SU-DHL-6 (cell line): ENCODE data around the gene NLGN1.

Source experiments
- EZH2phosphoT487 ChIP-seq: fragments of 200-600 bp; sonication (generic), shearing (Covaris generic); conservative IDR thresholded peaks from 2 replicates; pipeline ENCODE4 v1.6.1; 2018; ENCODE audit warnings: mild to moderate bottlenecking, antibody characterized with exemption, low read length, moderate library complexity, mixed read lengths
- TF ChIP-seq, protein P1 (sequence below): fragments of 200-600 bp; sonication (generic); IDR thresholded peaks from one replicate; pipeline ENCODE4 v1.5.1; 2017; ENCODE audit warnings: antibody characterized with exemption, mild to moderate bottlenecking, low read length, moderate library complexity; ENCODE audit not compliant: insufficient read depth, poor library complexity, severe bottlenecking

DNA sequence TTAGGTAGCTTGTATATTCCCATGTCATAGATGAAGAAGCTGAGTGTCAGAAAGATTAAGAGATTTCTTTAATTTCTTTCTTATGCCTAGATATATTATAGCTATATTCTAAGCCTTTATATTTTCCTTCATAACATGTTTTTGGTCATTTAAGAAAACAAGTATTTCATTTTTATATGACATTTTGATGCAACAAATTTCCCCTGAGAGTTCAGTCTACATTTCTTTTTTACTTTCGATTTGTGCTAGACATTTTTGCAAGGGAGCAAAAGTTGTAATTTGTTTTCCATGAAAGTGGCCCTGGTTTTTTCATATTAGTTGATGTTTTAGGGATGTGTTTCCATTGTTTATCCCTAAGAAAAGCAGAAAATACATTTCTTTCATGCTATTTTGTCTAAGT lies 344.9 kb downstream of the NLGN1 start:
- TF ChIP-seq, protein P1, sequence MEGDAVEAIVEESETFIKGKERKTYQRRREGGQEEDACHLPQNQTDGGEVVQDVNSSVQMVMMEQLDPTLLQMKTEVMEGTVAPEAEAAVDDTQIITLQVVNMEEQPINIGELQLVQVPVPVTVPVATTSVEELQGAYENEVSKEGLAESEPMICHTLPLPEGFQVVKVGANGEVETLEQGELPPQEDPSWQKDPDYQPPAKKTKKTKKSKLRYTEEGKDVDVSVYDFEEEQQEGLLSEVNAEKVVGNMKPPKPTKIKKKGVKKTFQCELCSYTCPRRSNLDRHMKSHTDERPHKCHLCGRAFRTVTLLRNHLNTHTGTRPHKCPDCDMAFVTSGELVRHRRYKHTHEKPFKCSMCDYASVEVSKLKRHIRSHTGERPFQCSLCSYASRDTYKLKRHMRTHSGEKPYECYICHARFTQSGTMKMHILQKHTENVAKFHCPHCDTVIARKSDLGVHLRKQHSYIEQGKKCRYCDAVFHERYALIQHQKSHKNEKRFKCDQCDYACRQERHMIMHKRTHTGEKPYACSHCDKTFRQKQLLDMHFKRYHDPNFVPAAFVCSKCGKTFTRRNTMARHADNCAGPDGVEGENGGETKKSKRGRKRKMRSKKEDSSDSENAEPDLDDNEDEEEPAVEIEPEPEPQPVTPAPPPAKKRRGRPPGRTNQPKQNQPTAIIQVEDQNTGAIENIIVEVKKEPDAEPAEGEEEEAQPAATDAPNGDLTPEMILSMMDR = no peak
- no peak for TF ChIP-seq EZH2phosphoT487
